IMR-90 (cell line): ENCODE data around the gene KAZN. TPM values are rescaled to one million over a fixed set of nuclear protein-coding genes. Genes with fewer than 3 reads are reported as not detected.

ENCODE experiments used
- ATAC-seq: fragments of 200-7000 bp; cut with Tn5 transposase; 2 replicates; pipeline ENCODE4 v1.9.1; 2020; ENCODE audit warnings: low read depth, mild to moderate bottlenecking, moderate library complexity
- BruUV-seq: library from RNA; stranded (reverse); fragments of 400-500 nt; replicated peaks from 2 replicates; lab custom pipeline; 2021; lab: Mats Ljungman, UMichigan
- CTCF ChIA-PET: fragments of 300-600 bp; formaldehyde crosslinking; extraction: SDS; loops from one replicate; lab custom pipeline; 2021; ENCODE audit warnings: antibody characterized with exemption; lab: Yijun Ruan, JAX
- POLR2A ChIA-PET: fragments of 300-600 bp; sonication (Branson Sonifier 250); formaldehyde crosslinking; loops from one replicate; lab custom pipeline; 2022; ENCODE audit warnings: antibody characterized with exemption; ENCODE audit not compliant: unreplicated experiment; lab: Charles Lee
- DNase-seq: peaks from one replicate; pipeline ENCODE4 v3.0.0; 2013
- H2AFZ ChIP-seq: replicated peaks from 2 replicates; pipeline ENCODE3; 2013; ENCODE audit warnings: low read length, mild to moderate bottlenecking; ENCODE audit not compliant: poor library complexity
- H2AK5ac ChIP-seq: 2 replicates; pipeline ENCODE4 v1.6.1; 2013; ENCODE audit warnings: low read depth, low read length, inconsistent platforms
- H2AK9ac ChIP-seq: replicated peaks from 2 replicates; pipeline ENCODE3; 2013; ENCODE audit warnings: mild to moderate bottlenecking, low read depth, low read length, moderate library complexity; ENCODE audit not compliant: poor library complexity
- H2BK120ac ChIP-seq: 2 replicates; pipeline ENCODE4 v1.6.1; 2013; ENCODE audit warnings: low read depth, low read length, inconsistent platforms
- H2BK15ac ChIP-seq: 3 replicates; pipeline ENCODE4 v1.6.1; 2013; ENCODE audit warnings: low read depth, low read length, inconsistent platforms
- H2BK20ac ChIP-seq: 2 replicates; pipeline ENCODE4 v1.6.1; 2013; ENCODE audit warnings: low read depth, mild to moderate bottlenecking, inconsistent platforms, low read length, moderate library complexity
- H2BK5ac ChIP-seq: 2 replicates; pipeline ENCODE4 v1.6.1; 2013; ENCODE audit warnings: mild to moderate bottlenecking, low read depth, low read length, inconsistent platforms; ENCODE audit not compliant: poor library complexity, severe bottlenecking
- H3K14ac ChIP-seq: replicated peaks from 2 replicates; pipeline ENCODE4 v1.6.1; 2013; ENCODE audit warnings: low read depth, low read length, inconsistent platforms
- H3K18ac ChIP-seq: 2 replicates; pipeline ENCODE4 v1.6.1; 2013; ENCODE audit warnings: low read depth, low read length, control low read depth
- H3K23ac ChIP-seq: 2 replicates; pipeline ENCODE4 v1.6.1; 2013; ENCODE audit warnings: low read depth, low read length, inconsistent platforms
- H3K27ac ChIP-seq: 2 replicates; pipeline ENCODE4 v1.5.1; 2013; ENCODE audit warnings: mild to moderate bottlenecking, control low read depth, low read length; ENCODE audit not compliant: insufficient read depth
- H3K27me3 ChIP-seq: 2 replicates; pipeline ENCODE4 v1.6.1; 2013; ENCODE audit warnings: low read length; ENCODE audit not compliant: control insufficient read depth, insufficient read depth
- H3K36me3 ChIP-seq: 2 replicates; pipeline ENCODE4 v1.6.1; 2013; ENCODE audit warnings: low read length, mixed read lengths; ENCODE audit not compliant: control insufficient read depth, insufficient read depth
- H3K4ac ChIP-seq: 2 replicates; pipeline ENCODE4 v1.6.1; 2013; ENCODE audit warnings: low read depth, low read length, inconsistent platforms
- H3K4me1 ChIP-seq: 2 replicates; pipeline ENCODE4 v1.6.1; 2013; ENCODE audit warnings: low read length, mixed read lengths; ENCODE audit not compliant: control insufficient read depth, insufficient read depth
- H3K4me2 ChIP-seq: 2 replicates; pipeline ENCODE4 v1.6.1; 2013; ENCODE audit warnings: low read depth, mild to moderate bottlenecking, control low read depth, low read length, moderate library complexity
- H3K4me3 ChIP-seq: 2 replicates; pipeline ENCODE4 v1.5.1; 2013; ENCODE audit warnings: low read depth, mild to moderate bottlenecking, control low read depth, low read length, moderate library complexity; ENCODE audit not compliant: insufficient read depth
- H3K56ac ChIP-seq: 2 replicates; pipeline ENCODE4 v1.6.1; 2013; ENCODE audit warnings: low read length, inconsistent platforms; ENCODE audit not compliant: insufficient read depth; ENCODE audit errors: extremely low read depth
- H3K79me1 ChIP-seq, 2 experiments: 2 replicates each; pipeline ENCODE4 v1.6.1; 2013; ENCODE audit warnings: low read length in 2 of 2, inconsistent platforms in 1 of 2, low read depth in 1 of 2
- H3K9ac ChIP-seq: 2 replicates; pipeline ENCODE4 v1.6.1; 2013; ENCODE audit warnings: low read depth, low read length, control low read depth
- H3K9me1 ChIP-seq: 2 replicates; pipeline ENCODE4 v1.6.1; 2013; ENCODE audit warnings: low read length, inconsistent platforms; ENCODE audit not compliant: insufficient read depth
- H3K9me3 ChIP-seq: 2 replicates; pipeline ENCODE4 v1.6.1; 2013; ENCODE audit warnings: low read length; ENCODE audit not compliant: control insufficient read depth, insufficient read depth
- H4K20me1 ChIP-seq: 2 replicates; pipeline ENCODE4 v1.6.1; 2013; ENCODE audit warnings: low read length, inconsistent platforms; ENCODE audit not compliant: insufficient read depth
- H4K5ac ChIP-seq: 2 replicates; pipeline ENCODE4 v1.6.1; 2013; ENCODE audit warnings: mild to moderate bottlenecking, low read depth, low read length, control low read depth
- H4K8ac ChIP-seq, 2 experiments: 2 replicates each; pipeline ENCODE4 v1.6.1; 2013; ENCODE audit warnings: low read depth in 2 of 2, low read length in 2 of 2, control low read depth in 1 of 2, inconsistent platforms in 1 of 2
- H4K91ac ChIP-seq: 2 replicates; pipeline ENCODE4 v1.6.1; 2013; ENCODE audit warnings: low read depth, low read length, inconsistent platforms; ENCODE audit not compliant: insufficient read depth
- FOS ChIP-seq: fragments of 150-350 bp; IDR thresholded peaks from 2 replicates; pipeline ENCODE4 v1.6.1; 2016; ENCODE audit warnings: low read depth, low read length
- NFE2L2 ChIP-seq: fragments of 150-350 bp; IDR thresholded peaks from 2 replicates; pipeline ENCODE4 v1.6.1; 2016; ENCODE audit warnings: low read depth, mild to moderate bottlenecking, low read length
- WGBS, 2 experiments: methylation state at CpG; one replicate each; pipeline versions ENCODE4 v1.1.5 to v1.1.7; 2013; ENCODE audit warnings: missing lambda C conversion rate in 2 of 2; ENCODE audit not compliant: insufficient read length in 1 of 2; ENCODE audit errors: extremely low coverage in 2 of 2; 5-methylcytosine and 5-hydroxymethylcytosine counted together
- dilution Hi-C: fragments of 300-500 bp; cut with HindIII; formaldehyde crosslinking; loops from one replicate; pipeline ENCODE4 v1.14.3; 2018; ENCODE audit warnings: low sequenced_read_pairs; ENCODE audit not compliant: unreplicated experiment
- in situ Hi-C: fragments of 300-500 bp; cut with MboI; formaldehyde crosslinking; loops from 3 replicates; pipeline ENCODE4 v1.14.3; 2019; ENCODE audit warnings: low sequenced_read_pairs, inconsistent platforms, mixed read lengths
- intact Hi-C: fragments of 100-400 bp; cut with micrococcal nuclease; formaldehyde crosslinking; loops from 2 replicates; pipeline ENCODE4 v1.10.0; 2022
- polyA plus RNA-seq, 3 experiments: library from polyadenylated mRNA; depleted of rRNA; stranded (reverse); fragments of >200 nt; gene quantifications; 2 replicates each; pipeline ENCODE4 v1.2.3, GENCODE V29; 2012; ENCODE audit warnings: low replicate concordance in 1 of 3
- total RNA-seq: library from RNA; depleted of rRNA; stranded (reverse); fragments of >200 nt; gene quantifications from 2 replicates; pipeline ENCODE4 v1.2.3, GENCODE V29; 2012

The KAZN gene
- total and polyA plus RNA-seq, 2 of the 4 experiments (the other 2 are of a cell fraction) = 5.2 to 10.5 TPM

DNA sequence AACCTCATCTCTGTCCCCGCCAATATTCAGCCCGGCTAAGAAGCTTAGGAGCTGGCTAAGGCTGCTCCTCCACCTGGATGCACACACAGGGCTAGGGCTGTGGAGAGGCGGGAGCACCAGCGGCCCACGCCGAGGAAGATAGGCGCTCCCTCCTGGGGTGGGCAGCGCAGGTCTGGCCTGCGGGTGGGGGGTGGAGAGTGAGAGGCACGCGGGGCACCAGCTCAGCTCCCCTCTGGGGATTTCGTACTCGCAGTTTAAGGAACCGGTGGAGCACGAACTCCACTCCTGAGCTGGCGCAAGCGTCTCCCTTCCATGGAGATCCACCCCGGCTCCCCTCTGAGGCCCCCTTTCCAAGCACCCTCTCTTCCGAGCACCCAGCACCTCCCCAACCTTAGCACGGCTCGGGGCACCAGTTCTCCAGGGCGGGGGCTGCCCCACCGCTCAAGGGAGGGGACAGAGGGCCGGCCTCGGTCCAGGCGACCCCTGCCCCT lies 433 bp upstream of the KAZN start:
- H3K18ac ChIP-seq = no peak overlapping the region; the same call in 1 of the 2 replicates
- no peak overlapping the region for H3K23ac ChIP-seq
- H3K4ac ChIP-seq = no peak overlapping the region
- in situ Hi-C loops = no loop called here
- H3K4me1 ChIP-seq = peaks cover 2% of the 10 kb centered on the region; the same call in 1 of the 2 replicates
- H3K27ac ChIP-seq = no peak overlapping the region
- H3K79me1 ChIP-seq = no peaks in the 10 kb centered on the region
- no peak overlapping the region for H3K14ac ChIP-seq
- peaks cover 18% of the 10 kb centered on the region for H3K27me3 ChIP-seq
- H2BK120ac ChIP-seq = no peak overlapping the region
- H3K9me3 ChIP-seq = no peaks in the 10 kb centered on the region
- H2BK15ac ChIP-seq = no peak overlapping the region
- intact Hi-C loops = no loop called here
- no peak overlapping the region for H4K8ac ChIP-seq
- no TSS peak for BruUV-seq
- no peak overlapping the region for H4K91ac ChIP-seq
- CTCF ChIA-PET = interaction anchor here (0.6 kb wide), 1 partner anchor 977 kb away, joined by 3 read pairs; no protein-coding TSS in a partner anchor
- H2AFZ ChIP-seq = no peak overlapping the region
- no peak overlapping the region for H2AK5ac ChIP-seq
- peak; percentile 30 for ATAC-seq
- no peak overlapping the region for H2BK5ac ChIP-seq
- no peak overlapping the region for H3K56ac ChIP-seq
- TF ChIP-seq NFE2L2 (no peak), FOS (no peak)
- H4K20me1 ChIP-seq = no peaks in the 10 kb centered on the region
- POLR2A ChIA-PET = no interaction called here
- no peak overlapping the region for H4K5ac ChIP-seq
- H3K9me1 ChIP-seq = no peaks in the 10 kb centered on the region
- no CpG with 5 or more reads among the region's 26 CpGs for WGBS, 2 experiments
- no peak overlapping the region; the same call in 1 of the 2 replicates for H3K9ac ChIP-seq
- H2AK9ac ChIP-seq = no peak overlapping the region
- no peaks in the 10 kb centered on the region for H3K36me3 ChIP-seq
- peak overlapping the region; percentile 55; the same call in 1 of the 2 replicates for H3K4me2 ChIP-seq
- no peak for DNase-seq
- dilution Hi-C loops = no loop called here
- no peak overlapping the region for H2BK20ac ChIP-seq
- H3K4me3 ChIP-seq = no peak overlapping the region; the same call in 1 of the 2 replicates
